IMR-90 (cell line): ENCODE measurements around the gene MPRIP. TPM values are rescaled to one million over a fixed set of nuclear protein-coding genes. Genes with fewer than 3 reads are reported as not detected.
A peak's percentile ranks its signal among the peaks of the same experiment; 100 is the strongest.

Experiments
- ATAC-seq: fragments of 200-7000 bp; cut with Tn5 transposase; 2 replicates; pipeline ENCODE4 v1.9.1; 2020; ENCODE audit warnings: low read depth, mild to moderate bottlenecking, moderate library complexity
- BruUV-seq: library from RNA; stranded (reverse); fragments of 400-500 nt; replicated peaks from 2 replicates; lab custom pipeline; 2021; lab: Mats Ljungman, UMichigan
- CTCF ChIA-PET: fragments of 300-600 bp; formaldehyde crosslinking; extraction: SDS; loops from one replicate; lab custom pipeline; 2021; ENCODE audit warnings: antibody characterized with exemption; lab: Yijun Ruan, JAX
- POLR2A ChIA-PET: fragments of 300-600 bp; sonication (Branson Sonifier 250); formaldehyde crosslinking; loops from one replicate; lab custom pipeline; 2022; ENCODE audit warnings: antibody characterized with exemption; ENCODE audit not compliant: unreplicated experiment; lab: Charles Lee
- DNase-seq: peaks from one replicate; pipeline ENCODE4 v3.0.0; 2013
- H2AFZ ChIP-seq: replicated peaks from 2 replicates; pipeline ENCODE3; 2013; ENCODE audit warnings: low read length, mild to moderate bottlenecking; ENCODE audit not compliant: poor library complexity
- H2AK5ac ChIP-seq: 2 replicates; pipeline ENCODE4 v1.6.1; 2013; ENCODE audit warnings: low read depth, low read length, inconsistent platforms
- H2AK9ac ChIP-seq: replicated peaks from 2 replicates; pipeline ENCODE3; 2013; ENCODE audit warnings: mild to moderate bottlenecking, low read depth, low read length, moderate library complexity; ENCODE audit not compliant: poor library complexity
- H2BK120ac ChIP-seq: 2 replicates; pipeline ENCODE4 v1.6.1; 2013; ENCODE audit warnings: low read depth, low read length, inconsistent platforms
- H2BK15ac ChIP-seq: 3 replicates; pipeline ENCODE4 v1.6.1; 2013; ENCODE audit warnings: low read depth, low read length, inconsistent platforms
- H2BK20ac ChIP-seq: 2 replicates; pipeline ENCODE4 v1.6.1; 2013; ENCODE audit warnings: low read depth, mild to moderate bottlenecking, inconsistent platforms, low read length, moderate library complexity
- H2BK5ac ChIP-seq: 2 replicates; pipeline ENCODE4 v1.6.1; 2013; ENCODE audit warnings: mild to moderate bottlenecking, low read depth, low read length, inconsistent platforms; ENCODE audit not compliant: poor library complexity, severe bottlenecking
- H3K14ac ChIP-seq: replicated peaks from 2 replicates; pipeline ENCODE4 v1.6.1; 2013; ENCODE audit warnings: low read depth, low read length, inconsistent platforms
- H3K18ac ChIP-seq: 2 replicates; pipeline ENCODE4 v1.6.1; 2013; ENCODE audit warnings: low read depth, low read length, control low read depth
- H3K23ac ChIP-seq: 2 replicates; pipeline ENCODE4 v1.6.1; 2013; ENCODE audit warnings: low read depth, low read length, inconsistent platforms
- H3K27ac ChIP-seq: 2 replicates; pipeline ENCODE4 v1.5.1; 2013; ENCODE audit warnings: mild to moderate bottlenecking, control low read depth, low read length; ENCODE audit not compliant: insufficient read depth
- H3K27me3 ChIP-seq: 2 replicates; pipeline ENCODE4 v1.6.1; 2013; ENCODE audit warnings: low read length; ENCODE audit not compliant: control insufficient read depth, insufficient read depth
- H3K36me3 ChIP-seq: 2 replicates; pipeline ENCODE4 v1.6.1; 2013; ENCODE audit warnings: low read length, mixed read lengths; ENCODE audit not compliant: control insufficient read depth, insufficient read depth
- H3K4ac ChIP-seq: 2 replicates; pipeline ENCODE4 v1.6.1; 2013; ENCODE audit warnings: low read depth, low read length, inconsistent platforms
- H3K4me1 ChIP-seq: 2 replicates; pipeline ENCODE4 v1.6.1; 2013; ENCODE audit warnings: low read length, mixed read lengths; ENCODE audit not compliant: control insufficient read depth, insufficient read depth
- H3K4me2 ChIP-seq: 2 replicates; pipeline ENCODE4 v1.6.1; 2013; ENCODE audit warnings: low read depth, mild to moderate bottlenecking, control low read depth, low read length, moderate library complexity
- H3K4me3 ChIP-seq: 2 replicates; pipeline ENCODE4 v1.5.1; 2013; ENCODE audit warnings: low read depth, mild to moderate bottlenecking, control low read depth, low read length, moderate library complexity; ENCODE audit not compliant: insufficient read depth
- H3K56ac ChIP-seq: 2 replicates; pipeline ENCODE4 v1.6.1; 2013; ENCODE audit warnings: low read length, inconsistent platforms; ENCODE audit not compliant: insufficient read depth; ENCODE audit errors: extremely low read depth
- H3K79me1 ChIP-seq, 2 experiments: 2 replicates each; pipeline ENCODE4 v1.6.1; 2013; ENCODE audit warnings: low read length in 2 of 2, inconsistent platforms in 1 of 2, low read depth in 1 of 2
- H3K9ac ChIP-seq: 2 replicates; pipeline ENCODE4 v1.6.1; 2013; ENCODE audit warnings: low read depth, low read length, control low read depth
- H3K9me1 ChIP-seq: 2 replicates; pipeline ENCODE4 v1.6.1; 2013; ENCODE audit warnings: low read length, inconsistent platforms; ENCODE audit not compliant: insufficient read depth
- H3K9me3 ChIP-seq: 2 replicates; pipeline ENCODE4 v1.6.1; 2013; ENCODE audit warnings: low read length; ENCODE audit not compliant: control insufficient read depth, insufficient read depth
- H4K20me1 ChIP-seq: 2 replicates; pipeline ENCODE4 v1.6.1; 2013; ENCODE audit warnings: low read length, inconsistent platforms; ENCODE audit not compliant: insufficient read depth
- H4K5ac ChIP-seq: 2 replicates; pipeline ENCODE4 v1.6.1; 2013; ENCODE audit warnings: mild to moderate bottlenecking, low read depth, low read length, control low read depth
- H4K8ac ChIP-seq, 2 experiments: 2 replicates each; pipeline ENCODE4 v1.6.1; 2013; ENCODE audit warnings: low read depth in 2 of 2, low read length in 2 of 2, control low read depth in 1 of 2, inconsistent platforms in 1 of 2
- H4K91ac ChIP-seq: 2 replicates; pipeline ENCODE4 v1.6.1; 2013; ENCODE audit warnings: low read depth, low read length, inconsistent platforms; ENCODE audit not compliant: insufficient read depth
- FOS ChIP-seq: fragments of 150-350 bp; IDR thresholded peaks from 2 replicates; pipeline ENCODE4 v1.6.1; 2016; ENCODE audit warnings: low read depth, low read length
- MAFK ChIP-seq: IDR thresholded peaks from 2 replicates; pipeline ENCODE4 v1.6.1; 2012; ENCODE audit warnings: low read depth, low read length, improper control_type of control experiment
- RFX5 ChIP-seq: IDR thresholded peaks from 2 replicates; pipeline ENCODE4 v1.8.0; 2012; ENCODE audit warnings: low read depth, mild to moderate bottlenecking, low read length, moderate library complexity
- WGBS, 2 experiments: methylation state at CpG; one replicate each; pipeline versions ENCODE4 v1.1.5 to v1.1.7; 2013; ENCODE audit warnings: missing lambda C conversion rate in 2 of 2; ENCODE audit not compliant: insufficient read length in 1 of 2; ENCODE audit errors: extremely low coverage in 2 of 2; 5-methylcytosine and 5-hydroxymethylcytosine counted together
- dilution Hi-C: fragments of 300-500 bp; cut with HindIII; formaldehyde crosslinking; loops from one replicate; pipeline ENCODE4 v1.14.3; 2018; ENCODE audit warnings: low sequenced_read_pairs; ENCODE audit not compliant: unreplicated experiment
- in situ Hi-C: fragments of 300-500 bp; cut with MboI; formaldehyde crosslinking; loops from 3 replicates; pipeline ENCODE4 v1.14.3; 2019; ENCODE audit warnings: low sequenced_read_pairs, inconsistent platforms, mixed read lengths
- intact Hi-C: fragments of 100-400 bp; cut with micrococcal nuclease; formaldehyde crosslinking; loops from 2 replicates; pipeline ENCODE4 v1.10.0; 2022
- polyA plus RNA-seq, 3 experiments: library from polyadenylated mRNA; depleted of rRNA; stranded (reverse); fragments of >200 nt; gene quantifications; 2 replicates each; pipeline ENCODE4 v1.2.3, GENCODE V29; 2012; ENCODE audit warnings: low replicate concordance in 1 of 3
- total RNA-seq: library from RNA; depleted of rRNA; stranded (reverse); fragments of >200 nt; gene quantifications from 2 replicates; pipeline ENCODE4 v1.2.3, GENCODE V29; 2012
- TF ChIP-seq, protein P1 (sequence below): fragments of 150-350 bp; IDR thresholded peaks from 2 replicates; pipeline ENCODE4 v1.6.1; 2017; ENCODE audit warnings: mild to moderate bottlenecking, antibody characterized with exemption, low read length, low read depth
- TF ChIP-seq, protein P2 (sequence below): fragments of 150-350 bp; IDR thresholded peaks from 2 replicates; pipeline ENCODE4 v1.6.1; 2016; ENCODE audit warnings: low read depth, mild to moderate bottlenecking, low read length, moderate library complexity, borderline replicate concordance

MPRIP gene
- total and polyA plus RNA-seq, 2 of the 4 experiments (the other 2 are of a cell fraction) = 111 to 149 TPM

DNA sequence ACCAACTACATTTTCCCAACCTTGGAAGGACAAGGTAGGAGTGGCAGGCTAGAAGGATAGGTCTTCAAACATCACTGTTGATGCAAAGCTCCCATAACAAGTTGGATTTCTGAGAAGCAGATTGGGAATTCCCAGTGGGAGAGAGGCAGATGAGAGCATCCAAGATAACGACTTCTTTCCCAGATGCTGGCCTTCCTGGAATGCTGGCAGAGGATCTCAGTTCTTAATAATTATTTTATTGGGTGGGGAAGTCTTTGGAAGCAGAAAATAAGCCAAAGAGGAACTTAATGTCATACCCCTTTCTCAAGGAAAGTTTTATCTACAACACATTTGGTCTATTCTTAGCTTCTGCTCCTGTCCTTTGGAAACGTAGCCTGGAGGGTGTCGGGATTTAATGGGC is 64.5 kb downstream of the MPRIP start:
- Histone ChIP-seq H3K4ac (no peak overlapping the region), H4K20me1 (peaks cover 99% of the 10 kb centered on the region), H3K79me1 (peaks cover 53 to 98% of the 10 kb centered on the region in 2 experiments), H2BK20ac (no peak overlapping the region), H3K56ac (no peak overlapping the region), H3K14ac (0 out of 2 replicates have a peak overlapping the region, but pooled peaks have one; percentile 31), H2AK5ac (no peak overlapping the region), H3K4me1 (peaks cover 30% of the 10 kb centered on the region), H3K9me1 (peaks cover 56% of the 10 kb centered on the region), H4K8ac (no peak overlapping the region), H3K18ac (no peak overlapping the region; the same call in 1 of the 2 replicates), H4K5ac (no peak overlapping the region), H2BK15ac (no peak overlapping the region), H3K9me3 (no peaks in the 10 kb centered on the region), H3K23ac (no peak overlapping the region; the same call in 1 of the 2 replicates), H2BK5ac (no peak overlapping the region), H3K27me3 (no peaks in the 10 kb centered on the region), H3K27ac (no peak overlapping the region), H4K91ac (no peak overlapping the region), H3K4me2 (no peak overlapping the region), H3K36me3 (peaks cover 9% of the 10 kb centered on the region), H2AFZ (no peak overlapping the region), H2BK120ac (no peak overlapping the region), H3K4me3 (no peak overlapping the region), H3K9ac (no peak overlapping the region), H2AK9ac (no peak overlapping the region)
- dilution Hi-C loops = no loop called here
- DNase-seq (peak; percentile 18), ATAC-seq (no peak)
- no CpG with 5 or more reads among the region's 3 CpGs for WGBS, 2 experiments
- no TSS peak for BruUV-seq
- POLR2A ChIA-PET = no interaction called here
- in situ Hi-C loops = no loop called here
- TF ChIP-seq, protein P1, sequence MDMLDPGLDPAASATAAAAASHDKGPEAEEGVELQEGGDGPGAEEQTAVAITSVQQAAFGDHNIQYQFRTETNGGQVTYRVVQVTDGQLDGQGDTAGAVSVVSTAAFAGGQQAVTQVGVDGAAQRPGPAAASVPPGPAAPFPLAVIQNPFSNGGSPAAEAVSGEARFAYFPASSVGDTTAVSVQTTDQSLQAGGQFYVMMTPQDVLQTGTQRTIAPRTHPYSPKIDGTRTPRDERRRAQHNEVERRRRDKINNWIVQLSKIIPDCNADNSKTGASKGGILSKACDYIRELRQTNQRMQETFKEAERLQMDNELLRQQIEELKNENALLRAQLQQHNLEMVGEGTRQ = no peak
- TF ChIP-seq RFX5 (no peak), MAFK (no peak), FOS (no peak)
- TF ChIP-seq, protein P2, sequence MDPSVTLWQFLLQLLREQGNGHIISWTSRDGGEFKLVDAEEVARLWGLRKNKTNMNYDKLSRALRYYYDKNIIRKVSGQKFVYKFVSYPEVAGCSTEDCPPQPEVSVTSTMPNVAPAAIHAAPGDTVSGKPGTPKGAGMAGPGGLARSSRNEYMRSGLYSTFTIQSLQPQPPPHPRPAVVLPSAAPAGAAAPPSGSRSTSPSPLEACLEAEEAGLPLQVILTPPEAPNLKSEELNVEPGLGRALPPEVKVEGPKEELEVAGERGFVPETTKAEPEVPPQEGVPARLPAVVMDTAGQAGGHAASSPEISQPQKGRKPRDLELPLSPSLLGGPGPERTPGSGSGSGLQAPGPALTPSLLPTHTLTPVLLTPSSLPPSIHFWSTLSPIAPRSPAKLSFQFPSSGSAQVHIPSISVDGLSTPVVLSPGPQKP = no peak
- CTCF ChIA-PET = no interaction called here
- intact Hi-C loops = loop anchor here (5.0 to 10.0 kb wide), 2 partner anchors 34 to 102 kb away; no protein-coding TSS in a partner anchor
